Stimulated activated CD8-positive, alpha-beta memory T cell treated with anti-CD3 and anti-CD28 coated beads, Interleukin-7, amount 100 ng/mL, for 24 hours (primary cell): Measurements from ENCODE around the gene FGF13.

Experiments used
- DNase-seq: peaks from one replicate; pipeline ENCODE4 v3.0.0-alpha.2; 2020; ENCODE audit warnings: low read depth

FGF13 gene

DNA sequence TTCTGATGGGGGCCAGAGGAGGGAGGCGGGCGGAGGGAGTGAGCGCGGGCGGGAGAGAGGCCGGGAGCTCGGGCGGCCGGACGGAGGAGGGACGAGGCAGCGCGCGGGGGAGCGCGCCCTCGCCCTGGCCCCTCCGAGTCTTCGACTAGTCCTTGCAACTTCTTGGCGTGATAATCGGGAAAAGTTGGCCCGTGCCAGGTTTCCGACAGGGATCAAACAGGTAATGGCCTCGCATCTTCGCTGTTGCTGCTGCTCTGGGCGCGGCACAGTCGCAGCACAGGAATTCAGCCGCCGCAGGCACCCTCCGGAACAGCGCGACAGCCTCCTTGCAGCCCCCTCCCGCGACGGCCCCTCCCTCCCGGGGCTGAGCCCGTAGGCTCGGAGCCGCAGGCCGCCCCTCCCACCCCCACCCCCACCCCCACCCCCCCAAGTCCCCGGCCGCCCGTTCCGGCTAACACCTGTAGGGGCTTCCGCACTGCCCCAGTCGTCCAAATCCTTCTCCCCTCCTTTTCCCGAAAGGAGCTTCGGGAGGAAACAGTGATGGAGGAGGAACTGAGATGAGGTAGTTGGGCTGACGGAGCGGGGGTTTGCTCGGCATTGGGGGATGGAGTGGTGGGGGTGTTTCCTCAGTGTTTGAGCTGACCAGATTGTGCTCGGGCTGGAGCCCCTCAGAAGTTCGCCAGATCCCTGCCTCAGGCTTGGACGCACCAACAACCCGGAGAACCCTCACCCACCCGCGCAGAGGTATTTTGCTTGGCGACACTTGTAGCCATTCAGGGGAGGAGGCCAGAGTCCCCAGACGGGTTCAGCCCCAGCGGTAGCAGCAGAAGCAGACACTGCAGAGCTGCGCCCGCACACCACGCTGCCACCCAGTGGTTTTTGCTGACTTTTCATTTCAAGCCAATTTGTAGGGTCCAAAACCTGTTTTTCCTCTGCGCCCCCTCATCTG is at the start of gene FGF13:
FGF13 (minus strand) TSS at position 319 of the 949 bp plus-strand sequence. CDS start 714 bp downstream, outside the sequence.
- no peak for DNase-seq

DNA sequence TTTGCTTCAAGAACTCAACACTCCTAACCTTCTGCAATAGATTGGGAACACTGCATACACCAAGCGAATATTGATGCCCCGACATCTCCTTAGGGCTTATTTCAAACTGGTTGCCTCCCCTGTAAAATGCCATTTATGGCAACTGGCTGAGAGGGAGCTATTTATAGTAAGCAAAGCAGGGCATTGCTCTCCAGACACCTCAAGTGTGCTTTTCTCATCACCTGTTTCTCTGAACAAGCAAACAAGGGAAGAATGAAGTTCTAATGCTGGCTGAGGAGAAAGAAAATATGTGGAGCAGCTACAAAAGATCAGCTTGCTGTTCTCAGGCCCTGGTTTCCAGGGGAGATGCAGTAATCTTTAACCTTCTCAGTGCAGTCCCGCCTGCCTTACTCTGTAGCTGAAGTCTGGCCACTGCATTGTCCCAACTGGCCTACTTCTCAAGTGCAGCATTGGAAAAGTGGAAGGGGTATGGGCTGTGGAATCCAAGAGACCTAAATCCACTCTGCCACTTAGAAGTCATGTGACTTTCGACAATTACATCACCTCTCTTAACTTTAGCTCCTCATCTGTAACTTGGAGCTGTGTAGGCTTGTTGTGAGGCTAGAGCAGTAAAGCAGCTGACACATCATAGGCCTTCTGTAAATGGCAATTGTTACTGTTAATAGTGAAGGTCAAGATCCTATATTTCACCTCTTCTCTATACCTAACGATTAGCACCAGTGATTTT is 47.9 kb upstream of the FGF13 start:
- no peak for DNase-seq

DNA sequence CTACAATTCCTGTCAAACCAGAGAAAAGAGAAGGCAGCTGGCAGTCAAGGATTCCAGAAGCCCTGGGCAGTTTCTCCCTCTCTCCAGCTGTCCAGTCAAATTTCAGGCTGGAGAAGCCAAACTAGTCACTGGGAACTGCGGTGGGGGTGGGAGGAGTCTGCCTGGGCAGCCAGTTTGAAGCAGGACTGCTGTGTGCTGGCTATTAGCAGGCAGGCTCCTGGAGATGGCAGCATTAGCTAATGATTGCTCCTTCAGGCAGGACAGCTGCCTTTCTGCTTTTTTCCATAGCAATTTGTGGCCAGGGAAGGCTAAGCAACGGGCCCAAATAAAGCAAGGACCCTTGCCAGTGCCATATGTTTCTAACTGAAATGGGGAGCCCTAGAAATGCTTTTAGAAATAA is 44.7 kb upstream of the FGF13 start:
- DNase-seq = no peak

DNA sequence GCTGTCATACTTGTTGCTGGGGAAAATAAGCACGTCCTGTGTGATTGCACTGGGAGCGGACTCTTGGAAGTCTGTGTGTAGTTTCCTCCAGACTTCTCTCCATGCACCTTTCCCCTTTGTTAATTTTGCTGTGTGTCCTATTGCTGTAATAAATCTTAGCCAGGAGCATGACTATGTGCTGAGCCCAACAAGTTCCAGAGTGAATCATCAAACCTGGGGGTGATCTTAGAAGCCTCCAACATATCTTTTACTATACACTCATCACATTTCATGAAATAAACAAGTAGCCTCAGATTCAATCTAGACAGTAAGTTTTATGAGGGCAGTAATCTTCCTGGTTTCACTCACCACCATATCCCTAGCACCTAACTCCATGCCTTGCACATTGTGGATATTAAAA is 43.3 kb upstream of the FGF13 start:
- DNase-seq = no peak

DNA sequence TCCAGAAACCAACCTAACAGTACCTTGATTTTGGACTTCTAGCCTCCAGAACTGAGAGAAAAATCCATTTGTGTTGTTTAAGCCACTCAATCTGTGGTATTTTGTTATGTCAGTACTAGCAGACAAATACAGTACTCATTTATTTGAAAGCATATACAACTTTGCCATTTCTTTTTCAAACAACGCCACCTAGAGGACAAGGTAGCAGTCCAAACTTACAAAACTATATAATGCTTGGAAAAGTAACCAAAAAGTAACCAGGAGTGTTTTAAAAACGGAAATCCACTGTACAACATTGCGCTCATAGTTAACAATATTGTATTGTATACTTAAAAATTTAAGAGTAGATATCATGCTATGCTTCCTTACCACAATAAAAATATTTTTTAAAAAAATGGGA is 37.0 kb upstream of the FGF13 start:
- no peak for DNase-seq

DNA sequence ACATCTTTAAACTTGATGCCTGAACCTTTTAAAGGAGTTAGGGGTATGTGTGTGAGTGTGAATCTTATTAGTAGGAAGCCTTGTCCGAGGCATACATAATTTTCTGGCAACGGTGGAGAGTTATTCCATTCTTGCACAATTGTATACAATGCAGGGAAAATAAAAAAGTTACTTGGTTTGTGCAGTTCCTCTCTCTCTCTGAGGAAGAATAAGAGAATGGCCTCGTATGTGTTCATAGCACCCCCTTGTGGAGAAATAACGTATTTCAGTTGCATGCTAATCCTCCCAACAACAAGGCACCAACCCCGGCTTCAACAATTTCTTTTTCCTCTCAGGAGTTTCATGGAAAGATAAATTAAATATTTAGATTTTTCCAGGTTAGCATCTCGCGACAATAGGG is 33.7 kb upstream of the FGF13 start:
- DNase-seq = no peak

DNA sequence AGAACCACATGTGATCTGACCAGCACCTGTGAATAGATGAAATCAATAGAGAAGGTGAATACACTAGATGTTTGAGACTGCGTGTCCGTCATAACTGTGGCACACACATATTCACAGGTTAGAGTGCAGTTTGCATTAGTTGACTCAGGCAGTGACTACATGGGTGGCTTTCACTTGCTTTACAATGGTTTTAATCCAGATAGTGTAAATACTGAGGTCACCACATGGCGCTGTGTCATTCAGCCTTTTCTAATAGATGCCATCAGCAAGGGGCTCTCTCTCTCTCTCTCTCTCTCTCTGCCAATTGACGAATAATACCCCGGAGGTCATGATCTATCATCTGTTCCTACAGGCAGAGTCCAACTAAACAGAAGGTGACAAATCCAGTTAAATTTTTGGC is 30.7 kb upstream of the FGF13 start:
- DNase-seq = no peak

DNA sequence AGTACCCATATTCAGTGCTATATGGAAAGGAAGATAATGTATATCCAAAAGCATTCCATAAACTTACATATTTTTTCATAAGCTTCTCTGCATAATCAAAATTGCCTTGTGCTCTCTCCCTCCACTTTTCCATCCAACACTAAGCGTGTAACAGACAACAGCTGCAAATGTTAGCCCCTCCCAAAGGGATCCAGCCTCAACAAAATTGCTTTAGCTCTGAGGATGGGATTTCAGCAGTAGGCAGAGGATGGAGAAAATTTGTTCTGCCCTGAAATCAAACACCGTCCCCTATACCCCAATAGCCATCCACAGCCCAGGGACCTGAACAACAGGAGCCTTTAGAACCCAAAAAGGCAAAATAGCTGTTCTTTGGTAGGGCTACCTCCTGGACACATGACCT is 28.8 kb upstream of the FGF13 start:
- no peak for DNase-seq

DNA sequence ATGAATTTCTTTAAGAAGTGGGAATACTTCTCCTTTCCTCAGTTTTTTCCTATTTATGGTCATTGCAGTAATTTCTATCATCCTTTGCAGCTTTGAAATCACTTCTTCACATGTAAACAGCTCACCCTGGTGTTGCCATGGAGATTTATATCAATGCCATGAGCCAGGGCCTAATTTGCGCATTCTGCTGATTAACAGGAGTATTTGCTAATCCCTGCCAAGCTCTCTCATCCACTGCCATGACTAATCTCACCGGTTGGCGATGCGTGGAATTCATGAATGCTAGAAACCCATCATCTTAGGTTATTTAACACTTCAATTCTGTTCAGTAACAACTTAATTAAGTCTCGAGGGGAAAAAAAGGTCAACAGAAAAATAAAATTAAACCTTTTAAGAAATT is 11.8 kb upstream of the FGF13 start:
- DNase-seq = no peak

DNA sequence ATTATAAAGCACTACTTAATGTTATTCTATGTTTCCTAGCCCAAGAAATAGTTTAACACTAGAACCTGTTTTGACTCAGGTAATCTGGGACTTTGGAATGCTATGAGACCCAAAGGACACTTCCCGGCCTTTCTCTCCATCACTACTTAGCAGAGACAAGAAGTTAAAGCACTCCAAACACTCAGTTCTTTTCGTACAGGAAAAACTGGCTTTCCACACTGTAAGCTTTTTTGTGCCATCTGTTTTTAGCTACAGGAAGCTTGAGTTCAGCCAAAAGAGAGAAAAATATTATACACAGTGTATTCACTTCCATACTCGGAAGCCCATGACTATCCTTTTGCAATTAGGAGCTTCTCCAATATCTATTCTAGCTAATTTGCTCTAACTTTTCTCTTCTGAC is 7.9 kb upstream of the FGF13 start:
- DNase-seq = no peak

DNA sequence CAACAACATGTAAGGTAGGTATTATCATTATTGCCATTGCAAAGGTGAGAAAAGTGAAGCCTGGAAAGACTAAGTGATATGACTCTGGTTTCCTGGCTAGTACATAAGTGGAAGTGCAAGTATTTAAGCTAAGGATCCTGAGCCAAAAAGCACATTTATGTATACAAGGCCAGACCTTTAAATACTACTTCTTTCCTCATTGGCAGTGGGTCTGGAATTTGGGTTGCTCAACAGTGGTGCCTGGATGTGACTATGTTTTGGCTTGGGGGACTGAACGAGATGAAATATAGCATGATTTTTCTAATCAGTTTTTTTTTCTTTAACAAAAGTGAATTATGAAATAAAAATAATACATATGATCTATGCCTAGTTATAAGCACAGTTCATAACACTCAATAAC is 7.4 kb upstream of the FGF13 start:
- DNase-seq = no peak

DNA sequence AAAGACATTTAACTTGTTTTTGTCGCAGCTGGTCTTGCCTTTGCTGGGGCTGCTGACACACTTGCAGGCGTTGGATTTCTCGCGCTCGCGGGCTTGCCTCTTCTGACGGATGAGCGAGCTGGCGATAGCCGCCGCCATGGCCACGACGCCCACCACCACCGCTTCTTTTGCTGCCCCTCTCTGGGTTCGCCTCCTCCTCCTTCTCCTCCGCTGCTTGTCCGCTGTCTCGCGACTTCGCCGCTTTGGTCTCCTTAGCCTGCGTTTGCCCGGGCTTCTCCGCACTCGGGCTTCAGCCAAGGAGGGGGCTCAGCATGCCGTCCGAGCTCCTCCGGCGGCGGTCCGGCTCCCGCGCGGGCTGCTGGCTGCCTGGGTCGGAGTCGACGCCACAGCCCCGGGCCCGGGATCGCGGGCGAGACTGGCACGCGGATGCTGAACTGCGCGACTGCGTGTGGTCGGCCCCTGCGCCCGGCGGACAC is 613 bp downstream of the FGF13 start:
- no peak for DNase-seq

DNA sequence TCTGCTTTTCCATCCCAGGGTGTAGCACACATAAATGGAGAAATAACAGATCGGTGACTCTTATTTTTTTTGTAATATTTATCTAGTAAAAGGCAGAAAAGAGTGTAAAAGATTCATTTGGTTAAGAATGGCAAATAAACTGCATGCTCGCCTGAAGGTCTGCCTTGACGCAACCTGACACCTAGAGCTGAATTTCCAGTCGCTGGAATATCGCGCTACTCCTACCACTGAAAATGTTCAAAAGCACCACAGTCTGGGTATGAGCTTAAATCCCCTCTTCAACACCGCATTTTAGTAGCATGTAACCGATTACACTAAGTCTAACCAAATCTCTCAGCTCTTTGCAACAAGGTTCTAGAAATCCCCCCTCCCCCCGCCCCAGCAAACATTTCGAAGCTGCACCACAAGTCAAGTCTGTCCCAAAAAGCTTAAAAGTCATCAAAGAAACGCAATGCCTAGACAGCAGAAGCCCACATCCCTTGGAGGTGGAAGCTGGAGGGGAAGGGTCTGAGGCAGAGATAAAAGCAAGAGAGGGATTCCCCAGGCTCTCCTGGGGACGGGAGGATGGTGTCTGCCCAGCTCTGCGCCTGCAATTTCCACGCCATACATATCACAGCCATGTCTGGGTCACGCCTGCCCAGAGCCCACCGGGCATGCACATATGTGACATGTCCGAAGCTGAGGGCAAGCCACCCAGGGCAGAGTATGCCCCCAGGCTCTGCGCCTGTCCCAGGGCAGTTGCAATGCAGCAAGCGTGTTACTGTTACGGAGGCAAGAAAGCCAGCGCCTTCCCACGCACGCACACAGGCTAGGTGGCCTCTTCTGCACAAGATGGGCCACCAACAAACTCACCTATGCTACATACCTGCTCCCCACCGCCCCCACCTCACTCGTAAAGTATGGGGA is 1.4 kb downstream of the FGF13 start:
- DNase-seq = no peak

DNA sequence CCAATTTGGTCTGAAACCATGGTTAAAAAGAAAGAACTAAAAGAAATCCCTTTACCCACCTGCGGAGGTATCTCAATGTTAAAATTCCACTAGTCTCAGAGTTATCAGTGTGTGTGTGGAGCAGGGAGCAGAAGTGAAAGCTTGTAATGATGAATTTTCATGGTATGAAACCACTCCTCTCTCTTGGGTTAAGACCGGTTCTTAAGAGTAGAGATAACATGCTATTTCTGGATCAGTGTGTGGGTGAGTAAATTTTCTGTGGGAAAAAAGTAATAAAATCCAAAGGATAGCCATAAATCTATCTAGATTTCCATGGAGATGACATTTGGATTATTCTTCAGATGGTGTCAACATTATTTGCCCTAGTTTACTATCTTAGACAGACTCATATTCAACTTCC is 3.2 kb downstream of the FGF13 start:
- DNase-seq = no peak

DNA sequence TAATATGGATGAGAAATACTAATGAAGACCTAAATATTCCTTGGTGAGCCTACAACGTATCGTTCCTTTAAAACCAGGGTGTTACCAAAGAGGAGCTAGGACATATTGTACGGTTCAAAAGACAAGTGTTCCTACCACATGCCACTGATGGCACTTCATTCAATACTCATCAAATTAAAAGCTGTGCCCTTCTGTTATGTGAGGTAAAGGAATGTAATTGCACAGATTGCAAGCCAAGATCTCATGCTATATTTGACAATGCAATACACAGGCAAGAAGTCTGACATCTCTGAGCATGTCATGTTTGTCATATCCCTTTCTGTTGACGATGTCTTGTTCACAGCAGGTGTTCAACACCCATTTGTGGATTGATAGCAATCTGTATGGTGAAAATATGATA is 6.9 kb downstream of the FGF13 start:
- no peak for DNase-seq

DNA sequence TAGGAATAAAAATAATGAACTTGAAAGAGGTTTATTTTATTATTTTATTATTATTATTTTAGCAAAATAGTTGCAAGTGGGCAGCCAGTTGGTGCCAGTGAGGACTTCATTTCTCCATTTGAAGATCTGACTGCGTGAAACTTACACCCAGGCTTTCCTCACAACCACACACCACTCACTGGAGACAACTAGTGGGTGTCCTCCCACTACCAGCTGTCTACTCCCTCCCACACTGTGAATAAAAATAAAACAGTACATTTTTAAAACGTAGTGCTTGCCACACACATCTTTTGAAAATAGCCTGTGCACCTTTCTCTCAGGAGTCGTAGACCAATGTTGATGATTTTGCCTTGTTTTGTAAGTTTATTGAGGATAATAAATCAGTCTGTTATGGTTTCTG is 7.4 kb downstream of the FGF13 start:
- no peak for DNase-seq

DNA sequence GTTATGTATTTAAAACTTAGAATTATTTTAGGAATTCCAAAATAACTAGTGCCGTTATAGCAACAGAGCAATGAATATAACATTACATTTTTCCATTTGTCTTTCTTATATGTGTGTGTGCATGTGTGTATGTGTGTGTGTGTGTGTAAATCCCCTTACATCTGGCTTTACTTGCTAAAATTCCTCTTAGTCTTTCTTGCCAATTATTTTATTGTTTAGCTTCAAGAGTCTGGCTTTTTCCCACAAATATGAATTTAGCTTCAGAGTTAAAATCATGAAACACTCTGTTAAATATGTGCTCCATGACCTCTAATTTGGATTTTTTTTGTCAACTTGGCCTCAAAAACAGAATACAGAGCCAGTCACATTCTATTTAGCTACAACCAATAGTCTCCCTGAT is 18.9 kb downstream of the FGF13 start:
- DNase-seq = no peak

DNA sequence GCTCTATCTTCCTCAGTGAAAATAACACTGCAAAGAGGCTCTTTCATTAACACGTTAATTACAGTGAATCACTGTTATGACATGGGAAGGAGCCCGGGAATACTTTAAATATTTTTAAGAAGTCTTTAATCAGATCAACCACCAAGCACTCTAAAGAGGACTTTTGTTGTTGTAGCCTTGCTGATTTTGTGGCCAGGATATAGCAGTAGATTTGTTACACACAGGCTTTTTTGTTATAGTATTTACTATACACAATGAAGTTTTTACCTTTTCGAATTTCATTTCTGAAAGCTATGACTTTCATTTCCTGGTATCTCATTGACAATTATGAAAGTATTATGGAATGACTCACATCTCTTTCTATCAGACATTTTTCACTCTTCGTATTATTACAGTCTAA is 20.3 kb downstream of the FGF13 start:
- DNase-seq = no peak

DNA sequence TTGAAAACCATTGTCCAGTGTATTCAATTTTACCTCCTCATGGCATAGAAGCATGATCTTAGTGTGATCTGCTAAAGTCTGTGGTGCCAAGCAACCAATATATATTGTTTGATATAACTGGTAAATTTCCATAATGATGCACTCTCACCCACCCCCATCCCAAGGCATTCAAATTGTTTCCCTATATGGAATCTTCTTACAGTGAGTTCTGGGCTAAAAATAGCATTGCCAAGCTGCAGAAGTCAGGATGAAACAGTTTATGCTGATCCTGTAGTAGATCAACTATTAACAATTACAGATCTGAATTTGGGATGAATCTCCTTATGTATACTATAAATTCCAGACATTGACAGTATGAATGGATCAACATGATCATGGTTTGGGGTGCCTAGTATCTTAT is 20.9 kb downstream of the FGF13 start:
- DNase-seq = no peak

DNA sequence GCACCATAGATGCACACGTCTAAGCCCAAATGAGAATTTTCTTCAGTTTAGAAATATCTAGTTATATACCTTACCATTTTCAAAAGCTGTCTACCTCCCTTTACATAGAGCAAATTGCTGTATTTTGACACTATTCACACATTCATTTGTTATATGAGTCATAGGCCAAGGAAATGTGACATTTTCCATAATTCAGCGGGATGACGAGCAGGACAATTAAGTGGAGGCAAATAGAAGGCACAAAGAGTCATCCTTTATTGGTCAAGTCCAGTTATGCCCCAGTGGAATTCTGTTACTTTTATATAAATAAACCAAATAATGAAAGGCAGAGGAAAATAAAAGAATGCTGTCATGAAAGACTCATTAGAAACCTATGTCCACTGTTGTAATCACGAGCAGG is 27.9 kb downstream of the FGF13 start:
- DNase-seq = no peak

DNA sequence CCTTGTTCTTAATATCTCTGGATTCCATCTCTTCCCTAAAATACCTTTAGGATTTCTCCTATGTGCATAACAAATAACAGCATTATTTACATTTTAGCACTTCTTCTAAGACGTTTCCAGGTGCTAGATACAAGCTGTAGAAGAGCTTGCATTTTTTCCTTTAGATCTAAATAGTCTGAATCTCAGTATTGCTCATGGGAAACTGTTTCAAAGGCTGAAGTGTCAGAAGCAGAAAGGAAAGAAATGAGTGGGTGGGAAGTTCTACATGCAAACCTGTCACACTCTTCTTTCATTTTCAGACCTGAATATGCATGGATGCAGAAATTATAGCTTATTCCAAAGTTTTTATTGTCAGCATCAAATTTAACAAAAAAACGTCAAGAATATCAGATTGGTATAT is 41.8 kb downstream of the FGF13 start:
- DNase-seq = no peak

DNA sequence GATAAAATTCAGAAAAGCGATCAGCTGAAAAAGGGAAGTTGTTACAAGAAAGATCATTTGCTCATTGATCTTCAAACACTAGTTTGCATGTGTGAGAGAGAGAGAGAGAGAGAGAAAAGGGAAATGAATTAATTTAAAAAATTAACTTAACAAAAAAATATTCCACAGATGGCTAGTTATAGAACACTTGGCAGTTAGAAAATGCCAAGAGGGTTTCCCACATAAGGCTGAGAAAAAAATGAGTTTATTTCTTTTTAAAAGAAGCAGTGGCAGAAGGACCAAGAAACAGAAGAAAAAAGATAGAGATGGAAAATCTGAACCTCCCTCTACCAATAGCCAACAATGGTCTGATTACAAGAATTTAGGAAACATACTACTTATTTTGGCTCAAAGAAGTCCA is 47.1 kb downstream of the FGF13 start:
- DNase-seq = no peak
